ENCODE data around the gene TACR1.

TACR1 gene

GRCh38 chr2:75006041-75006440 is 193.3 kb downstream of the TACR1 start:
- no peak for DNase-seq (ENCODE audit: low spot score)
- no peaks in the 10 kb centered on the region for H3K27me3 Mint-ChIP-seq (ENCODE audit: low read depth)
- H3K36me3 Mint-ChIP-seq (ENCODE audit: low read depth): no peaks in the 10 kb centered on the region
- no peaks in the 10 kb centered on the region for H3K4me1 Mint-ChIP-seq (ENCODE audit: low read depth)
- H3K27ac Mint-ChIP-seq: no peak overlapping the region
- no peaks in the 10 kb centered on the region for H3K9me3 Mint-ChIP-seq
- no peak overlapping the region for H3K4me3 Mint-ChIP-seq

GRCh38 chr2:75003773-75004172 is 195.5 kb downstream of the TACR1 start:
- Mint-ChIP-seq H3K9me3 (no peaks in the 10 kb centered on the region), H3K27ac (no peak overlapping the region), H3K27me3 (ENCODE audit: low read depth) (no peaks in the 10 kb centered on the region), H3K4me1 (ENCODE audit: low read depth) (no peaks in the 10 kb centered on the region), H3K36me3 (ENCODE audit: low read depth) (no peaks in the 10 kb centered on the region), H3K4me3 (no peak overlapping the region)
- DNase-seq (ENCODE audit: low spot score): no peak

DNA sequence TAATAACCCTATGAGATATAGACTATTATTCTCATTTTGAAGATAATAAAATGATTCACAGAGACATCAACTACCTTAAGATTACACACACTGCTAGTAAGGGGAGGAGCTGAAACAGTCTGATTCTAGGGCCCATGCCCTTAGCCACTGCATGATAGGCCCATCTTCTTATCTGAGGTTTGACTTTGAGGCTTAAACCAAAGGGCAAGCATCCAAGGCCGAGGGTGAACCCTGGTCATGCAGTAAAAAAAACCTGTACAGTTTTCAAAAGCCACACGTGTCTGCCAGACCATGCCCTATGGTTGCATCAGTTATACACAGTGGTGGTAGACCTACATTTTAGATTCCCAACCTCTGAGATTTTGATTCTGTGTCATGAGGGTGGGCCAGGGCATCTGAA is 196.0 kb downstream of the TACR1 start:
- H3K9me3 Mint-ChIP-seq: no peaks in the 10 kb centered on the region
- DNase-seq (ENCODE audit: low spot score): no peak
- H3K36me3 Mint-ChIP-seq (ENCODE audit: low read depth): no peaks in the 10 kb centered on the region
- no peak overlapping the region for H3K4me3 Mint-ChIP-seq
- no peaks in the 10 kb centered on the region for H3K27me3 Mint-ChIP-seq (ENCODE audit: low read depth)
- no peak overlapping the region for H3K27ac Mint-ChIP-seq
- H3K4me1 Mint-ChIP-seq (ENCODE audit: low read depth): no peaks in the 10 kb centered on the region

- no peak for DNase-seq (ENCODE audit: low spot score)
- Mint-ChIP-seq H3K27me3 (ENCODE audit: low read depth) (no peaks in the 10 kb centered on the region), H3K9me3 (no peaks in the 10 kb centered on the region), H3K4me1 (ENCODE audit: low read depth) (no peaks in the 10 kb centered on the region), H3K36me3 (ENCODE audit: low read depth) (no peaks in the 10 kb centered on the region), H3K27ac (no peak overlapping the region), H3K4me3 (no peak overlapping the region)
Observed at GRCh38 chr2:75002007-75002406, 197.3 kb downstream of the TACR1 start.

GRCh38 chr2:74999468-74999867 is 199.9 kb downstream of the TACR1 start:
- Mint-ChIP-seq H3K9me3 (no peaks in the 10 kb centered on the region), H3K36me3 (ENCODE audit: low read depth) (no peaks in the 10 kb centered on the region), H3K4me1 (ENCODE audit: low read depth) (no peaks in the 10 kb centered on the region), H3K4me3 (no peak overlapping the region), H3K27me3 (ENCODE audit: low read depth) (no peaks in the 10 kb centered on the region), H3K27ac (no peak overlapping the region)
- DNase-seq (ENCODE audit: low spot score): no peak
